HFFc6 (cell line): Measurements from ENCODE around the gene HIVEP3. TPM values are rescaled to one million over a fixed set of nuclear protein-coding genes. Genes with fewer than 3 reads are reported as not detected.

ENCODE experiments used
- DNase-seq: peaks from one replicate; pipeline ENCODE4 v3.0.0-alpha.2; 2018
- H3K27ac Mint-ChIP-seq: 2 replicates; pipeline ENCODE4 v1.8.0; 2020; ENCODE audit warnings: mild to moderate bottlenecking, mixed read lengths
- H3K27me3 Mint-ChIP-seq: 2 replicates; pipeline ENCODE4 v1.8.0; 2021; ENCODE audit warnings: mild to moderate bottlenecking, moderate library complexity, mixed read lengths; ENCODE audit not compliant: insufficient read depth
- H3K36me3 Mint-ChIP-seq: 2 replicates; pipeline ENCODE4 v1.8.0; 2021; ENCODE audit warnings: low read depth, mixed read lengths
- H3K4me1 Mint-ChIP-seq: 2 replicates; pipeline ENCODE4 v1.8.0; 2020; ENCODE audit warnings: low read depth, mixed read lengths
- H3K4me3 Mint-ChIP-seq: 2 replicates; pipeline ENCODE4 v1.8.0; 2020; ENCODE audit warnings: mild to moderate bottlenecking, moderate library complexity, mixed read lengths
- H3K9me3 Mint-ChIP-seq: 2 replicates; pipeline ENCODE4 v1.8.0; 2020; ENCODE audit warnings: mild to moderate bottlenecking, mixed read lengths
- total RNA-seq, 6 experiments: library from RNA; stranded (reverse); fragmentation: NEBNext Ultra II Directional; extraction: Animal tissue kit (Norgen Biotek cat#: 25700); gene quantifications; 2 replicates in 1 of 6; 3 replicates in 5 of 6; pipeline ENCODE4 v1.2.3, GENCODE V29; 2021
- TF ChIP-seq, protein P1 (sequence below): fragments of 200-600 bp; sonication (generic); IDR thresholded peaks from 2 replicates; pipeline ENCODE4 v1.5.0; 2021; ENCODE audit warnings: antibody characterized with exemption, mild to moderate bottlenecking

HIVEP3 gene
- total RNA-seq, 6 experiments from 2014 or later, result 7.0 to 9.7 (median 7.9) TPM

DNA sequence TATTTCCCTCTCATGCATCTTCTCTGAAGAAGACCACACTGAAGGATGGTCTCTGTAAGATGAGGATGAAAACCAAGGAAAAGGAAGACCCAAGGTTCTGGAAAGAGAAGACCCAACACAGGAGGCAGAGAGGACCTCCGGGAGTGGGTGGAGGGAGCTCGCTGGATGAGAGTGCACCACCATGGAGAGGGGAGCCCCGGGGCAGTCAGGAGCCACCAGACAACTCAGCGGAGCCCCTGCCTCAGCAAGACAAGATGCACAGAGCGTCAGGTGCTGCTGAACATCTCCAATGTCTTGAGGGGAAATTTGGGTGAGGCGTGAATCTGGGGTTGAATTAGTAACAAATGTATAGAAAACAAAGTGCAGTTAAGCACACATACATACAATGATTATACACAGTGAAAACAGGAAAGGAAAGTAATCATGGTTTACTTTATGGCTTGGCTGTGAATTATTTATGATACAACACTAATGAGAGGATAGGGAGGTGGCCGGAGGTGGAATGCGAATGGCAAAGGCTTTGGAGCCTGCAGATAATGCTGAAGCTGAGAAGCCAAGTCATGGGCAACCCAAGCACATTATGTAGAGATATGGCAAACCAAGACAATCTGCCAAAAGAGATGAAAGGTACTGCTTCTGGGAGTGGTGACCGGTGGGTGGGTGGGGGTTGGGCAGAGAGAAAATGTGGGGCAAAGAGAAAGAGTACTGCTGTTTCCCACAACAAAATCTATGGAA lies 353.8 kb downstream of the HIVEP3 start:
- no peak overlapping the region for H3K4me3 Mint-ChIP-seq
- DNase-seq, result no peak
- H3K27me3 Mint-ChIP-seq, result peaks cover 3% of the 10 kb centered on the region

DNA sequence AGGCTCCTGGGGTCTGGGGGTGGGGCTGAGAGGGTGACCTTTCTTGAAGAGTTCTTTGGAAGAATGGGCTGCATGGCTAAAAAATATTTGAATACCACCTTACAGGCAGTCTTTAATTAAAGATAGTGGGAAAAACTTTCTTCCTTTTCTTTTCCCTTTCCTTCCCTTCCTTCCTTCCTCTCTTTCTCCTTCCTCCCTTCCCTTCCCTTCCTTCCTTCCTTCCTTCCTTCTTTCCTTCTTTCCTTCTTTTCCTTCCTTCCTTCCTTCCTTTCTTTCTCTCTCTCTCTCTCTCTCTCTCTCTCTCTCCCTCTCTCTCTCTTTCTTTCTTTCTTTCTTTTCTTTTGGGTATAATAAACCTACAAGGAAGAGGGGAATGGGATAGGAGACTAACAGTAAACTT lies 356.4 kb downstream of the HIVEP3 start:
- TF ChIP-seq, protein P1, sequence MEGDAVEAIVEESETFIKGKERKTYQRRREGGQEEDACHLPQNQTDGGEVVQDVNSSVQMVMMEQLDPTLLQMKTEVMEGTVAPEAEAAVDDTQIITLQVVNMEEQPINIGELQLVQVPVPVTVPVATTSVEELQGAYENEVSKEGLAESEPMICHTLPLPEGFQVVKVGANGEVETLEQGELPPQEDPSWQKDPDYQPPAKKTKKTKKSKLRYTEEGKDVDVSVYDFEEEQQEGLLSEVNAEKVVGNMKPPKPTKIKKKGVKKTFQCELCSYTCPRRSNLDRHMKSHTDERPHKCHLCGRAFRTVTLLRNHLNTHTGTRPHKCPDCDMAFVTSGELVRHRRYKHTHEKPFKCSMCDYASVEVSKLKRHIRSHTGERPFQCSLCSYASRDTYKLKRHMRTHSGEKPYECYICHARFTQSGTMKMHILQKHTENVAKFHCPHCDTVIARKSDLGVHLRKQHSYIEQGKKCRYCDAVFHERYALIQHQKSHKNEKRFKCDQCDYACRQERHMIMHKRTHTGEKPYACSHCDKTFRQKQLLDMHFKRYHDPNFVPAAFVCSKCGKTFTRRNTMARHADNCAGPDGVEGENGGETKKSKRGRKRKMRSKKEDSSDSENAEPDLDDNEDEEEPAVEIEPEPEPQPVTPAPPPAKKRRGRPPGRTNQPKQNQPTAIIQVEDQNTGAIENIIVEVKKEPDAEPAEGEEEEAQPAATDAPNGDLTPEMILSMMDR, result no peak
- Mint-ChIP-seq H3K9me3 (no peaks in the 10 kb centered on the region), H3K36me3 (no peaks in the 10 kb centered on the region; the same call in 1 of the 2 replicates), H3K27ac (no peak overlapping the region), H3K4me3 (no peak overlapping the region), H3K4me1 (peaks cover 7% of the 10 kb centered on the region; the same call in 1 of the 2 replicates), H3K27me3 (no peaks in the 10 kb centered on the region; the same call in 1 of the 2 replicates)
- no peak for DNase-seq

More for the DNA sequence above, 353.8 kb downstream of the HIVEP3 start:
- Mint-ChIP-seq H3K4me1 (peaks cover 5% of the 10 kb centered on the region; the same call in 1 of the 2 replicates), H3K9me3 (no peaks in the 10 kb centered on the region), H3K27ac (no peak overlapping the region), H3K36me3 (no peaks in the 10 kb centered on the region)
- TF ChIP-seq, protein P1, result no peak

DNA sequence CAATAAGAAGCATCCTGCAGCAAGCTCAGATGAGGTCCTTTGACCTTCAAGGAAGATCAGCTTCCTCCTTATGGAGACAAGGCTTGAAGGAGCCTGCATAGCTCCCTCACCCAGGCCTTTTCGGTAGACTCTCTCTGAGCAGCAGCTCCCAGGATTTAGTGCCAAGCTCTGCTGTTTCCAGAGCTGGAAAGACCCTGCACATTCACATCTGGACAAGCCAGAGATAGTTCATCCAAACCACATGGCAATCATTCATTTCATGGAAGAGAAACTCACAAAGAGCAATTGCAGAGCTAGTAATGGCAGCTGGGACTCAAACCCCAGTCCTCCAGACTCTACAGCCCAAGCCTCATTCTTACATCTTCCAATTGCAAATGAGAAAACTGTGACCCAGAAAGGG lies 357.8 kb downstream of the HIVEP3 start:
- TF ChIP-seq, protein P1, result no peak
- Mint-ChIP-seq H3K4me1 (peaks cover 7% of the 10 kb centered on the region; the same call in 1 of the 2 replicates), H3K27me3 (no peaks in the 10 kb centered on the region; the same call in 1 of the 2 replicates), H3K36me3 (peaks cover 14% of the 10 kb centered on the region), H3K4me3 (no peak overlapping the region), H3K9me3 (no peaks in the 10 kb centered on the region; the same call in 1 of the 2 replicates), H3K27ac (no peak overlapping the region)
- DNase-seq, result no peak

DNA sequence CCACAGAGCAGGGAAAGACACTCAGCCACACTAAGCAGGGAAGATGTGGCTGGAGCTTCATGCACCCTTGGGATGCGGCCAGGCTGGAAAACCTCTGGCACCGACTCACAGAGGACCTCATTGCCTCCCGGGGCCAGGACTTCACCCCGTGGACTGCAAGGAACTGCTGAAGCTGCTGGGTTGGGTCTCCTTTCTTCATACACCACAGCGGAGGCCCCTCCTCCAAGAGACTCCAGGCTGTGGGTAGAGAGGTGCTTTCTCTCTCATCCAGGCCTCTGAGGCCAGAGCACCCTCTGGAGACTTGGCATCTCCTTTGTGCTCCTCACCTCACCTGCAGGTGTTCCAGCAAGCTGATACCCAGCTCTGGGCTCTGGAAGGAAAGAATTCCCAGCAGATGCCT lies 358.2 kb downstream of the HIVEP3 start:
- Mint-ChIP-seq H3K36me3 (peaks cover 18% of the 10 kb centered on the region), H3K4me3 (no peak overlapping the region), H3K9me3 (no peaks in the 10 kb centered on the region; the same call in 1 of the 2 replicates), H3K27me3 (no peaks in the 10 kb centered on the region; the same call in 1 of the 2 replicates), H3K4me1 (peaks cover 7% of the 10 kb centered on the region; the same call in 1 of the 2 replicates), H3K27ac (no peak overlapping the region)
- no peak for DNase-seq
- TF ChIP-seq, protein P1, result no peak

DNA sequence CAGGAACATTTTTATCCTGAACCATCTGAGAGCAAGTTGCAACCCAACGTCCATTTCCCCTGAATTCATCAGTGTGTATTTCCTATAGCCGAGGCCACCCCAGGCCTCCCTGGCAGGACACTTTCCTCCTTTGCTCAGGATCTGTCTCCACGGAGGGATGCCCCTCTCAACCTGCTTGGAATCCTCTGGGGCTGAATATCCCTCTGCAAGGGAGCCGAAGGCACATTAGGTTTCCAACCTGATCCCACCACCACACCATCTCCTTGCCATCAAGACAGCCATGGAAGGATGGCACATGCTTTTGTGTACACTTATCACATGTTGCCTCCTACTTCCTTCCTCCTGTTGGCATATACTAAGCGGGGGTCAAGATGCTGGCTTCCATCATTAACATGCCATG lies 359.4 kb downstream of the HIVEP3 start:
- Mint-ChIP-seq H3K4me1 (peaks cover 7% of the 10 kb centered on the region; the same call in 1 of the 2 replicates), H3K9me3 (no peaks in the 10 kb centered on the region; the same call in 1 of the 2 replicates), H3K4me3 (no peak overlapping the region), H3K36me3 (peaks cover 23% of the 10 kb centered on the region), H3K27ac (no peak overlapping the region), H3K27me3 (no peaks in the 10 kb centered on the region; the same call in 1 of the 2 replicates)
- no peak for DNase-seq
- TF ChIP-seq, protein P1, result no peak
